ENCODE data around the gene FANCI. TPM values are rescaled to one million over a fixed set of nuclear protein-coding genes. Genes with fewer than 3 reads are reported as not detected.

FANCI gene
- total and polyA plus RNA-seq, 2 of the 13 experiments (the other 11 are each of a cell fraction or from before 2014, with no cell fraction given): 15.7 to 68.8 TPM

GRCh38 chr15:89340573-89340972 is 96.8 kb downstream of the FANCI start (continued):
- TF ChIP-seq ZNF646 (CRISPR knock-in tag; IDR thresholded peaks at IDR 0.05) (no peak), TCF7L2 (IDR thresholded peaks at IDR 0.05; ENCODE audit: low read depth, low read length) (no peak), ZNF710 (CRISPR knock-in tag; IDR thresholded peaks at IDR 0.05; ENCODE audit: borderline replicate concordance) (no peak), ZNF224 (CRISPR knock-in tag; IDR thresholded peaks at IDR 0.05) (no peak), HOXA3 (CRISPR knock-in tag; IDR thresholded peaks at IDR 0.05) (no peak)

Data from HepG2 (cell line).